Measurements from ENCODE around the gene ING3. TPM values are rescaled to one million over a fixed set of nuclear protein-coding genes. Genes with fewer than 3 reads are reported as not detected.

The ING3 gene
- total and polyA plus RNA-seq, 9 of the 15 experiments (the other 6 are each of a cell fraction or from before 2014, with no cell fraction given), result 22.8 to 233 (median 50.4) TPM

GRCh38 chr7:120950539-120951308 lies at the start of gene ING3 (continued):
- TF ChIP-seq RBM25 (IDR thresholded peaks at IDR 0.05; ENCODE audit: low read depth, low read length, severe bottlenecking) (peak; percentile 29), HNRNPK (IDR thresholded peaks at IDR 0.05; ENCODE audit: low read depth, low read length, poor library complexity, severe bottlenecking) (no peak), USF2 (CRISPR knock-in tag; IDR thresholded peaks at IDR 0.05) (no peak), TRIM25 (IDR thresholded peaks at IDR 0.05; ENCODE audit: borderline replicate concordance) (no peak), NR0B1 (IDR thresholded peaks at IDR 0.05; ENCODE audit: partially characterized antibody) (no peak), POLR2G (IDR thresholded peaks at IDR 0.05; ENCODE audit: low read depth, low read length) (peak; percentile 97), ELF1 (tag; IDR thresholded peaks at IDR 0.05) (peak; percentile 83), KLF13 (tag; IDR thresholded peaks at IDR 0.05; ENCODE audit: borderline replicate concordance, low read depth) (no peak), BACH1 (tag; IDR thresholded peaks at IDR 0.05) (peak; percentile 89), SIRT6 (IDR thresholded peaks at IDR 0.05; ENCODE audit: low read depth, low read length) (no peak), MAZ (CRISPR knock-in tag; conservative IDR thresholded peaks at IDR 0.05 in 1 of 2, IDR thresholded peaks at IDR 0.05 in 1 of 2) (peak; percentile 84 to 85), MTF1 (CRISPR knock-in tag; IDR thresholded peaks at IDR 0.05; ENCODE audit: borderline replicate concordance) (no peak), FIP1L1 (IDR thresholded peaks at IDR 0.05; ENCODE audit: low read depth, low read length, poor library complexity, severe bottlenecking) (no peak), CTBP1 (IDR thresholded peaks at IDR 0.05; ENCODE audit: borderline replicate concordance) (peak; percentile 97), CBFB (CRISPR knock-in tag; IDR thresholded peaks at IDR 0.05) (no peak; the same call in 1 of the 2 replicates), NBN (IDR thresholded peaks at IDR 0.05; ENCODE audit: low read depth) (peak; percentile 56; the same call in 1 of the 2 replicates), KLF1 (tag; IDR thresholded peaks at IDR 0.05) (no peak), RBM17 (IDR thresholded peaks at IDR 0.05; ENCODE audit: borderline replicate concordance, low read depth, low read length) (no peak), RBM22 (IDR thresholded peaks at IDR 0.05; ENCODE audit: low read depth, low read length, poor library complexity, severe bottlenecking) (peak; percentile 64), ETV6 (IDR thresholded peaks at IDR 0.05; ENCODE audit: borderline replicate concordance in 1 of 2, low read depth in 2 of 2, low read length in 1 of 2) (no peak), ETV6 (CRISPR knock-in tag; IDR thresholded peaks at IDR 0.05; ENCODE audit: borderline replicate concordance) (no peak)
